Kidney (tissue), 22 donors: ENCODE measurements around the gene KIF27. TPM values are rescaled to one million over a fixed set of nuclear protein-coding genes. Genes with fewer than 3 reads are reported as not detected.
A peak's percentile ranks its signal among the peaks of the same experiment; 100 is the strongest.

Experiments
- DNase-seq, 5 donors: peaks; one replicate each; pipeline ENCODE4 v3.0.0-alpha.2; 2013 to 2020
- FAIRE-seq: peaks from 2 replicates; lab custom pipeline; 2012; peaks lifted over from hg19 to GRCh38; lab: Jason Lieb, UNC
- H3K27ac ChIP-seq, 2 donors: one replicate each; pipeline ENCODE4 v1.7.0; 2013; ENCODE audit warnings: low read depth in 2 of 2, low read length in 2 of 2, inconsistent platforms in 1 of 2
- H3K27me3 ChIP-seq: one replicate; pipeline ENCODE4 v1.7.1; 2013; ENCODE audit warnings: low read length, inconsistent platforms; ENCODE audit not compliant: control insufficient read depth, insufficient read depth
- H3K36me3 ChIP-seq, 3 donors: one replicate each; pipeline versions ENCODE4 v1.7.0 to v1.7.1; 2013; ENCODE audit warnings: low read length in 3 of 3, control low read depth in 1 of 3, inconsistent platforms in 1 of 3; ENCODE audit not compliant: insufficient read depth in 3 of 3, control insufficient read depth in 2 of 3
- H3K4me1 ChIP-seq, 3 donors: one replicate each; pipeline versions ENCODE4 v1.7.0 to v1.7.1; 2013; ENCODE audit warnings: low read length in 3 of 3, inconsistent platforms in 1 of 3, low read depth in 1 of 3; ENCODE audit not compliant: control insufficient read depth in 2 of 3, insufficient read depth in 2 of 3
- H3K4me3 ChIP-seq, 3 donors: one replicate each; pipeline versions ENCODE4 v1.7.0 to v1.8.1; 2013; ENCODE audit warnings: low read length in 3 of 3, control low read depth in 1 of 3, inconsistent platforms in 1 of 3
- H3K9ac ChIP-seq, 3 donors: one replicate each; pipeline versions ENCODE4 v1.7.0 to v1.7.1; 2013; ENCODE audit warnings: low read length in 3 of 3, control low read depth in 1 of 3, inconsistent platforms in 1 of 3
- H3K9me3 ChIP-seq, 3 donors: one replicate each; pipeline versions ENCODE4 v1.7.0 to v1.7.1; 2013; ENCODE audit warnings: low read length in 3 of 3, control low read depth in 1 of 3, inconsistent platforms in 1 of 3; ENCODE audit not compliant: control insufficient read depth in 2 of 3, insufficient read depth in 1 of 3
- intact Hi-C: fragments of 100-400 bp; cut with DNase I; formaldehyde crosslinking; loops from one replicate; pipeline ENCODE4 v1.11.1; 2022
- long read RNA-seq, 10 donors: library from polyadenylated mRNA in 1 of 10; unstranded in 1 of 10; transcript quantifications; one replicate each; pipeline ENCODE4 v2.0.0 and lab custom pipeline, GENCODE V29; 2021 to 2026
- polyA plus RNA-seq: library from polyadenylated mRNA; stranded (reverse); fragments of 350-450 nt; fragmentation: Illumina TruSeq; extraction: RNeasy Lipid Tissue Mini Kit (QIAGEN cat#74804); gene quantifications from one replicate; pipeline ENCODE4 v1.2.3, GENCODE V29; 2014; ENCODE audit warnings: low read depth, low replicate concordance; ENCODE audit not compliant: insufficient read depth
- total RNA-seq: library from RNA; stranded (reverse); fragmentation: NEBNext Ultra II Directional; extraction: Animal tissue kit (Norgen Biotek cat#: 25700); gene quantifications from one replicate; pipeline ENCODE4 v1.2.1, GENCODE V29; 2021
- TF ChIP-seq, protein P1 (sequence below): IDR thresholded peaks from 3 replicates; pipeline ENCODE4 v1.5.1; 2012; ENCODE audit warnings: mild to moderate bottlenecking, moderate library complexity, borderline replicate concordance; ENCODE audit not compliant: insufficient read depth; ENCODE audit errors: extremely low read depth
- donor health status: control.
- donor health status: control.
- donor health status: control.
- donor health status: control.
- donor health status: control.
- donor health status: DM: yes; HTN: yes; CAD: no.
- donor health status: Normal renal cell carcinoma (clear cell type).

KIF27 gene, protein sequence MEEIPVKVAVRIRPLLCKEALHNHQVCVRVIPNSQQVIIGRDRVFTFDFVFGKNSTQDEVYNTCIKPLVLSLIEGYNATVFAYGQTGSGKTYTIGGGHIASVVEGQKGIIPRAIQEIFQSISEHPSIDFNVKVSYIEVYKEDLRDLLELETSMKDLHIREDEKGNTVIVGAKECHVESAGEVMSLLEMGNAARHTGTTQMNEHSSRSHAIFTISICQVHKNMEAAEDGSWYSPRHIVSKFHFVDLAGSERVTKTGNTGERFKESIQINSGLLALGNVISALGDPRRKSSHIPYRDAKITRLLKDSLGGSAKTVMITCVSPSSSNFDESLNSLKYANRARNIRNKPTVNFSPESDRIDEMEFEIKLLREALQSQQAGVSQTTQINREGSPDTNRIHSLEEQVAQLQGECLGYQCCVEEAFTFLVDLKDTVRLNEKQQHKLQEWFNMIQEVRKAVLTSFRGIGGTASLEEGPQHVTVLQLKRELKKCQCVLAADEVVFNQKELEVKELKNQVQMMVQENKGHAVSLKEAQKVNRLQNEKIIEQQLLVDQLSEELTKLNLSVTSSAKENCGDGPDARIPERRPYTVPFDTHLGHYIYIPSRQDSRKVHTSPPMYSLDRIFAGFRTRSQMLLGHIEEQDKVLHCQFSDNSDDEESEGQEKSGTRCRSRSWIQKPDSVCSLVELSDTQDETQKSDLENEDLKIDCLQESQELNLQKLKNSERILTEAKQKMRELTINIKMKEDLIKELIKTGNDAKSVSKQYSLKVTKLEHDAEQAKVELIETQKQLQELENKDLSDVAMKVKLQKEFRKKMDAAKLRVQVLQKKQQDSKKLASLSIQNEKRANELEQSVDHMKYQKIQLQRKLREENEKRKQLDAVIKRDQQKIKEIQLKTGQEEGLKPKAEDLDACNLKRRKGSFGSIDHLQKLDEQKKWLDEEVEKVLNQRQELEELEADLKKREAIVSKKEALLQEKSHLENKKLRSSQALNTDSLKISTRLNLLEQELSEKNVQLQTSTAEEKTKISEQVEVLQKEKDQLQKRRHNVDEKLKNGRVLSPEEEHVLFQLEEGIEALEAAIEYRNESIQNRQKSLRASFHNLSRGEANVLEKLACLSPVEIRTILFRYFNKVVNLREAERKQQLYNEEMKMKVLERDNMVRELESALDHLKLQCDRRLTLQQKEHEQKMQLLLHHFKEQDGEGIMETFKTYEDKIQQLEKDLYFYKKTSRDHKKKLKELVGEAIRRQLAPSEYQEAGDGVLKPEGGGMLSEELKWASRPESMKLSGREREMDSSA (N-terminal part only)
- total RNA-seq: 8.7 TPM
- 1.5 TPM for polyA plus RNA-seq
- long read RNA-seq, donor 1, partial matches to known transcripts: 0 of 2 reads
- long read RNA-seq, donor 1, other reads (novel, unspliced or antisense): 0 of 2 reads
- long read RNA-seq, donor 2, partial matches to known transcripts: 0 of 1 reads
- long read RNA-seq, donor 2, other reads (novel, unspliced or antisense): 0 of 1 reads
- long read RNA-seq, donor 3, partial matches to known transcripts: 0 of 6 reads
- long read RNA-seq, donor 3, other reads (novel, unspliced or antisense): 6 of 6 reads
- long read RNA-seq, donor 4: 0 reads
- long read RNA-seq, donor 5: 0 reads
- long read RNA-seq, donor 6, partial matches to known transcripts: 0 of 6 reads
- long read RNA-seq, donor 6, other reads (novel, unspliced or antisense): 6 of 6 reads
- long read RNA-seq, donor 7, partial matches to known transcripts: 2 of 10 reads
- long read RNA-seq, donor 7, other reads (novel, unspliced or antisense): 8 of 10 reads
- long read RNA-seq, donor 8, partial matches to known transcripts: 0 of 7 reads
- long read RNA-seq, donor 8, other reads (novel, unspliced or antisense): 7 of 7 reads
- long read RNA-seq, donor 9: 0 reads
- long read RNA-seq, donor 10: 0 reads

DNA sequence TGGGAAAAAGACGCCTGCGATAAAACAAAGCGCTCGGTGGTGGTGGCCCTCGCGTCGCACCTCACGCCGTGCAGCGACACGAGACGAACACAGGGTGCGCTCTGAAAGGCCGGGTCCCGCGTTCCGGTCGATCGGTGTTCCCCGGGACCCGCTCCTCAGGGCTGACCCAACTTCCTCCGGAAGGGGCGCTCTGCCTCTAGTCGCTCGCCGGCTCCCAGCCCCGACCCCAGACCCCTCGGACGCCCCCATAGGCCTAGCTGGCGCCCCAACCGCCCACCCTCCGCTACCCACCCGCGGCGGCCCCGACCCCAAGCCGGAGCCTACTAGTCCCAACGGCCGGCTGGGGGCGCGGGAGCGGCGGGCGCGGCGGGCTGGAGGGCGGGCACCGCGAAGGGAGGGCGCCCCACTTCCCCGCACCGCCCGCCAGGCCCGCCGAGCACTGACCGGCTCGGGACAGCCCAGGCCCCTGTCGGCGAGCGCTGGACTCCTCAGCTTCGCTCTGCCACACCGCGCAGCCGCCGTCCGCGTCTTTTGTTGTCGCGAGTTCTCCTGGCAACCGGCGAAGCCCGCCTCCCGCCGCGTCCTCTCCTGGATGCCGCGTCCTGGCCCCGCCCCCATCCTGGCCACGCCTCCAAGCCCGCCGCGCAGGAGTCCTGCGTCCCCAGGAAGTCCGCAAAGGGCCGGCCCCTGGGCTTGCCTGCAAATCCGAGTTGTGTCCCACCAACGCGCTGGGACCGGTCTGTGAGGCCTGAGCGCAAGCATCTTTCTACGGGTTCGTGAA, at the start of gene KIF27:
Gene KIF27 (minus strand): TSS at position 506 of the 781 bp plus-strand sequence. CDS start 5,841 bp downstream, outside the sequence.
- intact Hi-C loops: no loop called here
- peak; percentile 67 for FAIRE-seq

DNA sequence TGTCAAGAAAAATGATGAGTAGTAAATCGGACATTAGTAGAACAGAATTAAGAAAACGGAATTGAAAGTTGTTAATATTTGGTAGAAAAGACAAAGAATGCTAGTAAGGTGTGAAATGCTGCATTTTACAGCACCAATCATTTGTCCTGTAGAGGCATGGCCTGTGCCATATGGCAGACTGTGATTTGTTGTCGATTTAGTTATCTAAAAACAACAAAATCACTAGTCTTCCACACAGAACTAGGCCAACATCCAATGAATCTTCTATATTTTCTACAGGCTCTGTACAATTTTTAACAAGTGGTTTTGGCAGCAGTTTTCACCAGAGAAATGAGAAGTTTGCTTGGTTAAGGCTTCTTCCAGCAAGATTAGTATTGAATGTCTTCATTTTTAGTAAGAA, 48.4 kb upstream of the KIF27 start:
- Histone ChIP-seq H3K27me3 (no peaks in the 10 kb centered on the region), H3K4me3 (no peak overlapping the region), H3K9ac (no peak overlapping the region), H3K27ac (no peak overlapping the region), H3K4me1 (peaks cover 0 to 6% (median 3%) of the 10 kb centered on the region in 3 donors), H3K36me3 (peaks cover 29 to 64% (median 50%) of the 10 kb centered on the region in 3 donors), H3K9me3 (no peaks in the 10 kb centered on the region)
- intact Hi-C loops: no loop called here
- no peak for DNase-seq
- no peak for FAIRE-seq
- TF ChIP-seq, protein P1, sequence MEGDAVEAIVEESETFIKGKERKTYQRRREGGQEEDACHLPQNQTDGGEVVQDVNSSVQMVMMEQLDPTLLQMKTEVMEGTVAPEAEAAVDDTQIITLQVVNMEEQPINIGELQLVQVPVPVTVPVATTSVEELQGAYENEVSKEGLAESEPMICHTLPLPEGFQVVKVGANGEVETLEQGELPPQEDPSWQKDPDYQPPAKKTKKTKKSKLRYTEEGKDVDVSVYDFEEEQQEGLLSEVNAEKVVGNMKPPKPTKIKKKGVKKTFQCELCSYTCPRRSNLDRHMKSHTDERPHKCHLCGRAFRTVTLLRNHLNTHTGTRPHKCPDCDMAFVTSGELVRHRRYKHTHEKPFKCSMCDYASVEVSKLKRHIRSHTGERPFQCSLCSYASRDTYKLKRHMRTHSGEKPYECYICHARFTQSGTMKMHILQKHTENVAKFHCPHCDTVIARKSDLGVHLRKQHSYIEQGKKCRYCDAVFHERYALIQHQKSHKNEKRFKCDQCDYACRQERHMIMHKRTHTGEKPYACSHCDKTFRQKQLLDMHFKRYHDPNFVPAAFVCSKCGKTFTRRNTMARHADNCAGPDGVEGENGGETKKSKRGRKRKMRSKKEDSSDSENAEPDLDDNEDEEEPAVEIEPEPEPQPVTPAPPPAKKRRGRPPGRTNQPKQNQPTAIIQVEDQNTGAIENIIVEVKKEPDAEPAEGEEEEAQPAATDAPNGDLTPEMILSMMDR: no peak

More for the DNA sequence above, at the start of gene KIF27:
- TF ChIP-seq, protein P1: peak; percentile 27
- H3K9ac ChIP-seq: peak within 1 kb of the TSS; percentile 48 to 76 (median 73)
- H3K4me1 ChIP-seq: peaks cover 0 to 2% (median 2%) of the 10 kb centered on the region in 3 donors
- H3K36me3 ChIP-seq: no peaks in the 10 kb centered on the region
- H3K27ac ChIP-seq: peak within 1 kb of the TSS; percentile 90 to 91
- DNase-seq: peak; percentile 99 to 100 (median 99)
- H3K9me3 ChIP-seq: no peaks in the 10 kb centered on the region
- peak within 1 kb of the TSS; percentile 56 to 80 (median 77) for H3K4me3 ChIP-seq
- no peaks in the 10 kb centered on the region for H3K27me3 ChIP-seq
